Neuron (in vitro differentiated cells): Measurements from ENCODE around the gene EPHB2.

ENCODE experiments used
- H2AFZ ChIP-seq: one replicate; pipeline ENCODE4 v1.6.1; 2013; ENCODE audit warnings: low read depth, mild to moderate bottlenecking, inconsistent platforms, low read length, moderate library complexity
- H3K27me3 ChIP-seq: one replicate; pipeline ENCODE4 v1.6.1; 2013; ENCODE audit warnings: low read length; ENCODE audit not compliant: insufficient read depth
- H3K36me3 ChIP-seq: one replicate; pipeline ENCODE4 v1.6.1; 2013; ENCODE audit warnings: low read length; ENCODE audit not compliant: insufficient read depth
- H3K4me1 ChIP-seq: one replicate; pipeline ENCODE4 v1.6.1; 2013; ENCODE audit warnings: low read length; ENCODE audit not compliant: insufficient read depth
- H3K4me3 ChIP-seq: 2 replicates; pipeline ENCODE4 v1.5.1; 2013; ENCODE audit warnings: mild to moderate bottlenecking, low read length, moderate library complexity
- H3K9me3 ChIP-seq: one replicate; pipeline ENCODE4 v1.6.1; 2013; ENCODE audit warnings: low read length

Gene EPHB2

GRCh38 chr1:22677931-22678896 is 32.4 kb upstream of the EPHB2 start:
- Histone ChIP-seq H3K9me3 (no peaks in the 10 kb centered on the region), H3K4me1 (peaks cover 29% of the 10 kb centered on the region), H3K36me3 (no peaks in the 10 kb centered on the region), H3K27me3 (no peaks in the 10 kb centered on the region), H3K4me3 (no peak overlapping the region), H2AFZ (no peak overlapping the region)

- no peaks in the 10 kb centered on the region for H3K27me3 ChIP-seq
- H3K4me3 ChIP-seq, result no peak overlapping the region
- peaks cover 29% of the 10 kb centered on the region for H3K4me1 ChIP-seq
- no peak overlapping the region for H2AFZ ChIP-seq
- no peaks in the 10 kb centered on the region for H3K36me3 ChIP-seq
- H3K9me3 ChIP-seq, result no peaks in the 10 kb centered on the region
Measured at GRCh38 chr1:22680726-22681125, 29.9 kb upstream of the EPHB2 start.

GRCh38 chr1:22681556-22682276 is 28.9 kb upstream of the EPHB2 start:
- Histone ChIP-seq H3K4me3 (no peak overlapping the region), H2AFZ (no peak overlapping the region), H3K4me1 (peaks cover 32% of the 10 kb centered on the region), H3K27me3 (no peaks in the 10 kb centered on the region), H3K36me3 (no peaks in the 10 kb centered on the region), H3K9me3 (no peaks in the 10 kb centered on the region)

- no peak overlapping the region for H2AFZ ChIP-seq
Measured at GRCh38 chr1:22683547-22683946, 27.1 kb upstream of the EPHB2 start.

GRCh38 chr1:22685591-22686059 is 25.0 kb upstream of the EPHB2 start:
- Histone ChIP-seq H3K27me3 (no peaks in the 10 kb centered on the region), H2AFZ (peak overlapping the region; percentile 13), H3K4me3 (peak overlapping the region; percentile 2), H3K9me3 (no peaks in the 10 kb centered on the region), H3K36me3 (no peaks in the 10 kb centered on the region), H3K4me1 (peaks cover 28% of the 10 kb centered on the region)

More at GRCh38 chr1:22683547-22683946, 27.1 kb upstream of the EPHB2 start:
- peaks cover 24% of the 10 kb centered on the region for H3K4me1 ChIP-seq
- no peaks in the 10 kb centered on the region for H3K9me3 ChIP-seq
- no peaks in the 10 kb centered on the region for H3K27me3 ChIP-seq
- no peaks in the 10 kb centered on the region for H3K36me3 ChIP-seq
- no peak overlapping the region for H3K4me3 ChIP-seq

- H3K4me1 ChIP-seq, result peaks cover 37% of the 10 kb centered on the region
- H3K4me3 ChIP-seq, result no peak overlapping the region
- H3K36me3 ChIP-seq, result no peaks in the 10 kb centered on the region
- no peak overlapping the region for H2AFZ ChIP-seq
- H3K9me3 ChIP-seq, result no peaks in the 10 kb centered on the region
- H3K27me3 ChIP-seq, result no peaks in the 10 kb centered on the region
Measured at GRCh38 chr1:22687191-22687590, 23.4 kb upstream of the EPHB2 start.

GRCh38 chr1:22688466-22688865 is 22.2 kb upstream of the EPHB2 start:
- H3K36me3 ChIP-seq, result no peaks in the 10 kb centered on the region
- H3K9me3 ChIP-seq, result no peaks in the 10 kb centered on the region
- no peaks in the 10 kb centered on the region for H3K27me3 ChIP-seq
- H3K4me3 ChIP-seq, result no peak overlapping the region
- no peak overlapping the region for H2AFZ ChIP-seq
- peaks cover 37% of the 10 kb centered on the region for H3K4me1 ChIP-seq

- H3K4me1 ChIP-seq, result peaks cover 37% of the 10 kb centered on the region
- no peaks in the 10 kb centered on the region for H3K9me3 ChIP-seq
- peak overlapping the region; percentile 6 for H3K4me3 ChIP-seq
- H3K27me3 ChIP-seq, result no peaks in the 10 kb centered on the region
- no peaks in the 10 kb centered on the region for H3K36me3 ChIP-seq
- H2AFZ ChIP-seq, result peak overlapping the region; percentile 4
Measured at GRCh38 chr1:22689505-22689904, 21.1 kb upstream of the EPHB2 start.

- H3K27me3 ChIP-seq, result no peaks in the 10 kb centered on the region
- no peaks in the 10 kb centered on the region for H3K9me3 ChIP-seq
- H3K4me3 ChIP-seq, result no peak overlapping the region
- H3K36me3 ChIP-seq, result no peaks in the 10 kb centered on the region
- peaks cover 22% of the 10 kb centered on the region for H3K4me1 ChIP-seq
- H2AFZ ChIP-seq, result no peak overlapping the region
Measured at GRCh38 chr1:22691031-22691753, 19.4 kb upstream of the EPHB2 start.

- Histone ChIP-seq H3K4me3 (no peak overlapping the region), H3K36me3 (no peaks in the 10 kb centered on the region), H3K9me3 (no peaks in the 10 kb centered on the region)
Measured at GRCh38 chr1:22694172-22694571, 16.5 kb upstream of the EPHB2 start.

GRCh38 chr1:22696610-22697009 is 14.0 kb upstream of the EPHB2 start:
- Histone ChIP-seq H3K27me3 (no peaks in the 10 kb centered on the region), H3K9me3 (no peaks in the 10 kb centered on the region), H2AFZ (no peak overlapping the region), H3K4me1 (peaks cover 1% of the 10 kb centered on the region), H3K36me3 (no peaks in the 10 kb centered on the region), H3K4me3 (no peak overlapping the region)

More at GRCh38 chr1:22694172-22694571, 16.5 kb upstream of the EPHB2 start:
- Histone ChIP-seq H3K4me1 (peaks cover 21% of the 10 kb centered on the region), H3K27me3 (no peaks in the 10 kb centered on the region), H2AFZ (no peak overlapping the region)

- Histone ChIP-seq H3K4me3 (no peak overlapping the region), H3K36me3 (no peaks in the 10 kb centered on the region), H3K9me3 (no peaks in the 10 kb centered on the region), H3K4me1 (no peaks in the 10 kb centered on the region), H2AFZ (no peak overlapping the region), H3K27me3 (no peaks in the 10 kb centered on the region)
Measured at GRCh38 chr1:22697980-22698379, 12.7 kb upstream of the EPHB2 start.
